ENCODE results near the gene SERPINE1.
A peak's percentile ranks its signal among the peaks of the same experiment; 100 is the strongest.

SERPINE1 gene

GRCh38 chr7:101094791-101095375 lies 32.0 kb upstream of the SERPINE1 start:
- peak; percentile 77 for TF ChIP-seq CTCF (IDR thresholded peaks at IDR 0.05; ENCODE audit: control insufficient read depth, insufficient read depth, low read depth, low read length, missing control alignments)
- DNase-seq (ENCODE audit: low read depth), result no peak
- no peak overlapping the region for H3K4me3 ChIP-seq (ENCODE audit: control insufficient read depth, low read depth, low read length)

- H3K4me3 ChIP-seq (ENCODE audit: control insufficient read depth, low read depth, low read length), result no peak overlapping the region
- no peak for DNase-seq (ENCODE audit: low read depth)
- TF ChIP-seq CTCF (IDR thresholded peaks at IDR 0.05; ENCODE audit: control insufficient read depth, insufficient read depth, low read depth, low read length, missing control alignments), result no peak
These were observed 30.5 kb upstream of the SERPINE1 start for GRCh38 chr7:101096331-101096956.

- no peak for DNase-seq (ENCODE audit: low read depth)
- TF ChIP-seq CTCF (IDR thresholded peaks at IDR 0.05; ENCODE audit: control insufficient read depth, insufficient read depth, low read depth, low read length, missing control alignments), result no peak
- no peak overlapping the region for H3K4me3 ChIP-seq (ENCODE audit: control insufficient read depth, low read depth, low read length)
These were observed 30.0 kb upstream of the SERPINE1 start for GRCh38 chr7:101096957-101097347.

- no peak overlapping the region for H3K4me3 ChIP-seq (ENCODE audit: control insufficient read depth, low read depth, low read length)
- no peak for DNase-seq (ENCODE audit: low read depth)
- TF ChIP-seq CTCF (IDR thresholded peaks at IDR 0.05; ENCODE audit: control insufficient read depth, insufficient read depth, low read depth, low read length, missing control alignments), result no peak
These were observed 29.3 kb upstream of the SERPINE1 start for GRCh38 chr7:101097561-101097960.

- no peak for TF ChIP-seq CTCF (IDR thresholded peaks at IDR 0.05; ENCODE audit: control insufficient read depth, insufficient read depth, low read depth, low read length, missing control alignments)
- peak; percentile 96 for DNase-seq (ENCODE audit: low read depth)
- no peak overlapping the region for H3K4me3 ChIP-seq (ENCODE audit: control insufficient read depth, low read depth, low read length)
These were observed 26.7 kb upstream of the SERPINE1 start for GRCh38 chr7:101099969-101100781.

- H3K4me3 ChIP-seq (ENCODE audit: control insufficient read depth, low read depth, low read length), result no peak overlapping the region
- no peak for TF ChIP-seq CTCF (IDR thresholded peaks at IDR 0.05; ENCODE audit: control insufficient read depth, insufficient read depth, low read depth, low read length, missing control alignments)
- no peak for DNase-seq (ENCODE audit: low read depth)
These were observed 25.8 kb upstream of the SERPINE1 start for GRCh38 chr7:101100858-101101847.

All from AG09309 (cell line).